Measurements from ENCODE around the gene SLC24A1.

DNA sequence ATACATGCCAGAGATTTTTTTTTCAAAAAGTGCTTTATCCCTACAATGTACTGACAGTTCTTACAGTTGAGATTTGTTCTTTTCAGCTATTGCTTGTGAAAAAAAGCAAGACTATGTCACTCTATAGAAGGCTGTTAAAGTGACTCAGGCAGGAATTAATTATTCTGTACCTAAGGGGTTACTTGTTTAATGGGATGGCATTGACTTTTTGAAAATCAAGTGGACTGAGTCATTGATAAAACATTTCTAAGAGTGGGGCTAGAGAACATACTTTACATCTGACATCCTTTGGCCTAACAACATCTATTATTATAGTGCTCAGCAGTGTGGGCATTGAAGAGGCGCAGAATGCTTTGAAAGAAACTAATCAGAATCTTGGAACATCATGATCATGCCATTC is 45.1 kb upstream of the SLC24A1 start:
- TF ChIP-seq, protein P1, sequence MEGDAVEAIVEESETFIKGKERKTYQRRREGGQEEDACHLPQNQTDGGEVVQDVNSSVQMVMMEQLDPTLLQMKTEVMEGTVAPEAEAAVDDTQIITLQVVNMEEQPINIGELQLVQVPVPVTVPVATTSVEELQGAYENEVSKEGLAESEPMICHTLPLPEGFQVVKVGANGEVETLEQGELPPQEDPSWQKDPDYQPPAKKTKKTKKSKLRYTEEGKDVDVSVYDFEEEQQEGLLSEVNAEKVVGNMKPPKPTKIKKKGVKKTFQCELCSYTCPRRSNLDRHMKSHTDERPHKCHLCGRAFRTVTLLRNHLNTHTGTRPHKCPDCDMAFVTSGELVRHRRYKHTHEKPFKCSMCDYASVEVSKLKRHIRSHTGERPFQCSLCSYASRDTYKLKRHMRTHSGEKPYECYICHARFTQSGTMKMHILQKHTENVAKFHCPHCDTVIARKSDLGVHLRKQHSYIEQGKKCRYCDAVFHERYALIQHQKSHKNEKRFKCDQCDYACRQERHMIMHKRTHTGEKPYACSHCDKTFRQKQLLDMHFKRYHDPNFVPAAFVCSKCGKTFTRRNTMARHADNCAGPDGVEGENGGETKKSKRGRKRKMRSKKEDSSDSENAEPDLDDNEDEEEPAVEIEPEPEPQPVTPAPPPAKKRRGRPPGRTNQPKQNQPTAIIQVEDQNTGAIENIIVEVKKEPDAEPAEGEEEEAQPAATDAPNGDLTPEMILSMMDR (IDR thresholded peaks at IDR 0.05; ENCODE audit: low read depth, low read length), result no peak
- no peak for TF ChIP-seq POLR2A (IDR thresholded peaks at IDR 0.05; ENCODE audit: extremely low read depth, insufficient read length)
- TF ChIP-seq, protein P2, sequence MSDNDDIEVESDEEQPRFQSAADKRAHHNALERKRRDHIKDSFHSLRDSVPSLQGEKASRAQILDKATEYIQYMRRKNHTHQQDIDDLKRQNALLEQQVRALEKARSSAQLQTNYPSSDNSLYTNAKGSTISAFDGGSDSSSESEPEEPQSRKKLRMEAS (IDR thresholded peaks at IDR 0.05; ENCODE audit: low read depth, low read length), result no peak
- no peak for TF ChIP-seq MYC (IDR thresholded peaks at IDR 0.05; ENCODE audit: low read depth, low read length)

Measured in NB4 (cell line).